Activated T-helper 1 cell treated with Interleukin-2 at 50 U/mL for 16 hours (primary cell): ENCODE measurements around the gene PACSIN2.
"Not testable (repeated sequence)": the region's sequence is repeated elsewhere in the genome, so short reads cannot be mapped to it uniquely, and the experiment has no call there.

Experiments used
- DNase-seq: peaks from one replicate; pipeline ENCODE4 v3.0.0-alpha.2; 2020; ENCODE audit warnings: low read depth

PACSIN2 gene

GRCh38 chr22:43011079-43011478 is 3.9 kb downstream of the PACSIN2 start:
- no peak for DNase-seq

- DNase-seq = no peak
These were observed 5.5 kb downstream of the PACSIN2 start for GRCh38 chr22:43009444-43009843.

GRCh38 chr22:43008921-43009320 is 6.0 kb downstream of the PACSIN2 start:
- DNase-seq = no peak

- no peak for DNase-seq
These were observed 6.4 kb downstream of the PACSIN2 start for GRCh38 chr22:43008509-43008908.

- no peak for DNase-seq
These were observed 7.3 kb downstream of the PACSIN2 start for GRCh38 chr22:43007519-43008102.

- no peak for DNase-seq
These were observed 8.2 kb downstream of the PACSIN2 start for GRCh38 chr22:43006753-43007152.

- no peak for DNase-seq
These were observed 8.9 kb downstream of the PACSIN2 start for GRCh38 chr22:43006016-43006505.

- DNase-seq = no peak
These were observed 9.8 kb downstream of the PACSIN2 start for GRCh38 chr22:43005106-43005505.

- DNase-seq = no peak
These were observed 10.4 kb downstream of the PACSIN2 start for GRCh38 chr22:43004362-43005035.

GRCh38 chr22:43002202-43002586 is 12.8 kb downstream of the PACSIN2 start:
- DNase-seq = no peak

- DNase-seq = no peak
These were observed 13.4 kb downstream of the PACSIN2 start for GRCh38 chr22:43001271-43002201.

GRCh38 chr22:43000441-43001175 is 14.3 kb downstream of the PACSIN2 start:
- DNase-seq = no peak

- no peak for DNase-seq
These were observed 17.3 kb downstream of the PACSIN2 start for GRCh38 chr22:42997582-42998090.

GRCh38 chr22:42996646-42997365 is 18.1 kb downstream of the PACSIN2 start:
- DNase-seq = no peak

- not testable (repeated sequence) for DNase-seq
These were observed 19.3 kb downstream of the PACSIN2 start for GRCh38 chr22:42995654-42996053.

GRCh38 chr22:42994917-42995562 is 19.9 kb downstream of the PACSIN2 start:
- no peak for DNase-seq

GRCh38 chr22:42994276-42994916 is 20.6 kb downstream of the PACSIN2 start:
- no peak for DNase-seq

GRCh38 chr22:42993651-42994275 is 21.2 kb downstream of the PACSIN2 start:
- DNase-seq = no peak

- no peak for DNase-seq
These were observed 22.0 kb downstream of the PACSIN2 start for GRCh38 chr22:42992886-42993479.
